IMR-90 (cell line): ENCODE data around the gene PRKAG2. TPM values are rescaled to one million over a fixed set of nuclear protein-coding genes. Genes with fewer than 3 reads are reported as not detected.

ENCODE experiments used
- ATAC-seq: fragments of 200-7000 bp; cut with Tn5 transposase; 2 replicates; pipeline ENCODE4 v1.9.1; 2020; ENCODE audit warnings: low read depth, mild to moderate bottlenecking, moderate library complexity
- BruUV-seq: library from RNA; stranded (reverse); fragments of 400-500 nt; replicated peaks from 2 replicates; lab custom pipeline; 2021; lab: Mats Ljungman, UMichigan
- CTCF ChIA-PET: fragments of 300-600 bp; formaldehyde crosslinking; extraction: SDS; loops from one replicate; lab custom pipeline; 2021; ENCODE audit warnings: antibody characterized with exemption; lab: Yijun Ruan, JAX
- POLR2A ChIA-PET: fragments of 300-600 bp; sonication (Branson Sonifier 250); formaldehyde crosslinking; loops from one replicate; lab custom pipeline; 2022; ENCODE audit warnings: antibody characterized with exemption; ENCODE audit not compliant: unreplicated experiment; lab: Charles Lee
- DNase-seq: peaks from one replicate; pipeline ENCODE4 v3.0.0; 2013
- H2AFZ ChIP-seq: replicated peaks from 2 replicates; pipeline ENCODE3; 2013; ENCODE audit warnings: low read length, mild to moderate bottlenecking; ENCODE audit not compliant: poor library complexity
- H2AK5ac ChIP-seq: 2 replicates; pipeline ENCODE4 v1.6.1; 2013; ENCODE audit warnings: low read depth, low read length, inconsistent platforms
- H2AK9ac ChIP-seq: replicated peaks from 2 replicates; pipeline ENCODE3; 2013; ENCODE audit warnings: mild to moderate bottlenecking, low read depth, low read length, moderate library complexity; ENCODE audit not compliant: poor library complexity
- H2BK120ac ChIP-seq: 2 replicates; pipeline ENCODE4 v1.6.1; 2013; ENCODE audit warnings: low read depth, low read length, inconsistent platforms
- H2BK15ac ChIP-seq: 3 replicates; pipeline ENCODE4 v1.6.1; 2013; ENCODE audit warnings: low read depth, low read length, inconsistent platforms
- H2BK20ac ChIP-seq: 2 replicates; pipeline ENCODE4 v1.6.1; 2013; ENCODE audit warnings: low read depth, mild to moderate bottlenecking, inconsistent platforms, low read length, moderate library complexity
- H2BK5ac ChIP-seq: 2 replicates; pipeline ENCODE4 v1.6.1; 2013; ENCODE audit warnings: mild to moderate bottlenecking, low read depth, low read length, inconsistent platforms; ENCODE audit not compliant: poor library complexity, severe bottlenecking
- H3K14ac ChIP-seq: replicated peaks from 2 replicates; pipeline ENCODE4 v1.6.1; 2013; ENCODE audit warnings: low read depth, low read length, inconsistent platforms
- H3K18ac ChIP-seq: 2 replicates; pipeline ENCODE4 v1.6.1; 2013; ENCODE audit warnings: low read depth, low read length, control low read depth
- H3K23ac ChIP-seq: 2 replicates; pipeline ENCODE4 v1.6.1; 2013; ENCODE audit warnings: low read depth, low read length, inconsistent platforms
- H3K27ac ChIP-seq: 2 replicates; pipeline ENCODE4 v1.5.1; 2013; ENCODE audit warnings: mild to moderate bottlenecking, control low read depth, low read length; ENCODE audit not compliant: insufficient read depth
- H3K27me3 ChIP-seq: 2 replicates; pipeline ENCODE4 v1.6.1; 2013; ENCODE audit warnings: low read length; ENCODE audit not compliant: control insufficient read depth, insufficient read depth
- H3K36me3 ChIP-seq: 2 replicates; pipeline ENCODE4 v1.6.1; 2013; ENCODE audit warnings: low read length, mixed read lengths; ENCODE audit not compliant: control insufficient read depth, insufficient read depth
- H3K4ac ChIP-seq: 2 replicates; pipeline ENCODE4 v1.6.1; 2013; ENCODE audit warnings: low read depth, low read length, inconsistent platforms
- H3K4me1 ChIP-seq: 2 replicates; pipeline ENCODE4 v1.6.1; 2013; ENCODE audit warnings: low read length, mixed read lengths; ENCODE audit not compliant: control insufficient read depth, insufficient read depth
- H3K4me2 ChIP-seq: 2 replicates; pipeline ENCODE4 v1.6.1; 2013; ENCODE audit warnings: low read depth, mild to moderate bottlenecking, control low read depth, low read length, moderate library complexity
- H3K4me3 ChIP-seq: 2 replicates; pipeline ENCODE4 v1.5.1; 2013; ENCODE audit warnings: low read depth, mild to moderate bottlenecking, control low read depth, low read length, moderate library complexity; ENCODE audit not compliant: insufficient read depth
- H3K56ac ChIP-seq: 2 replicates; pipeline ENCODE4 v1.6.1; 2013; ENCODE audit warnings: low read length, inconsistent platforms; ENCODE audit not compliant: insufficient read depth; ENCODE audit errors: extremely low read depth
- H3K79me1 ChIP-seq, 2 experiments: 2 replicates each; pipeline ENCODE4 v1.6.1; 2013; ENCODE audit warnings: low read length in 2 of 2, inconsistent platforms in 1 of 2, low read depth in 1 of 2
- H3K9ac ChIP-seq: 2 replicates; pipeline ENCODE4 v1.6.1; 2013; ENCODE audit warnings: low read depth, low read length, control low read depth
- H3K9me1 ChIP-seq: 2 replicates; pipeline ENCODE4 v1.6.1; 2013; ENCODE audit warnings: low read length, inconsistent platforms; ENCODE audit not compliant: insufficient read depth
- H3K9me3 ChIP-seq: 2 replicates; pipeline ENCODE4 v1.6.1; 2013; ENCODE audit warnings: low read length; ENCODE audit not compliant: control insufficient read depth, insufficient read depth
- H4K20me1 ChIP-seq: 2 replicates; pipeline ENCODE4 v1.6.1; 2013; ENCODE audit warnings: low read length, inconsistent platforms; ENCODE audit not compliant: insufficient read depth
- H4K5ac ChIP-seq: 2 replicates; pipeline ENCODE4 v1.6.1; 2013; ENCODE audit warnings: mild to moderate bottlenecking, low read depth, low read length, control low read depth
- H4K8ac ChIP-seq, 2 experiments: 2 replicates each; pipeline ENCODE4 v1.6.1; 2013; ENCODE audit warnings: low read depth in 2 of 2, low read length in 2 of 2, control low read depth in 1 of 2, inconsistent platforms in 1 of 2
- H4K91ac ChIP-seq: 2 replicates; pipeline ENCODE4 v1.6.1; 2013; ENCODE audit warnings: low read depth, low read length, inconsistent platforms; ENCODE audit not compliant: insufficient read depth
- BHLHE40 ChIP-seq: fragments of 150-350 bp; IDR thresholded peaks from 2 replicates; pipeline ENCODE4 v1.6.1; 2016; ENCODE audit warnings: mild to moderate bottlenecking, low read depth, low read length
- CEBPB ChIP-seq: IDR thresholded peaks from 2 replicates; pipeline ENCODE4 v1.6.1; 2012; ENCODE audit warnings: low read depth, low read length, improper control_type of control experiment
- FOS ChIP-seq: fragments of 150-350 bp; IDR thresholded peaks from 2 replicates; pipeline ENCODE4 v1.6.1; 2016; ENCODE audit warnings: low read depth, low read length
- MAZ ChIP-seq: IDR thresholded peaks from 2 replicates; pipeline ENCODE4 v1.6.1; 2012; ENCODE audit warnings: low read depth, mild to moderate bottlenecking, low read length, improper control_type of control experiment, moderate library complexity, borderline replicate concordance
- NFE2L2 ChIP-seq: fragments of 150-350 bp; IDR thresholded peaks from 2 replicates; pipeline ENCODE4 v1.6.1; 2016; ENCODE audit warnings: low read depth, mild to moderate bottlenecking, low read length
- POLR2A ChIP-seq: IDR thresholded peaks from 2 replicates; pipeline ENCODE4 v1.6.1; 2012; ENCODE audit warnings: mild to moderate bottlenecking, low read depth, low read length
- RCOR1 ChIP-seq: IDR thresholded peaks from 2 replicates; pipeline ENCODE4 v1.6.1; 2012; ENCODE audit warnings: mild to moderate bottlenecking, low read length, improper control_type of control experiment; ENCODE audit not compliant: insufficient replicate concordance
- RFX5 ChIP-seq: IDR thresholded peaks from 2 replicates; pipeline ENCODE4 v1.8.0; 2012; ENCODE audit warnings: low read depth, mild to moderate bottlenecking, low read length, moderate library complexity
- SMC3 ChIP-seq: fragments of 150-350 bp; IDR thresholded peaks from 2 replicates; pipeline ENCODE4 v1.6.1; 2016; ENCODE audit warnings: low read depth, mild to moderate bottlenecking, antibody characterized with exemption, low read length, moderate library complexity
- WGBS, 2 experiments: methylation state at CpG; one replicate each; pipeline versions ENCODE4 v1.1.5 to v1.1.7; 2013; ENCODE audit warnings: missing lambda C conversion rate in 2 of 2; ENCODE audit not compliant: insufficient read length in 1 of 2; ENCODE audit errors: extremely low coverage in 2 of 2; 5-methylcytosine and 5-hydroxymethylcytosine counted together
- dilution Hi-C: fragments of 300-500 bp; cut with HindIII; formaldehyde crosslinking; loops from one replicate; pipeline ENCODE4 v1.14.3; 2018; ENCODE audit warnings: low sequenced_read_pairs; ENCODE audit not compliant: unreplicated experiment
- in situ Hi-C: fragments of 300-500 bp; cut with MboI; formaldehyde crosslinking; loops from 3 replicates; pipeline ENCODE4 v1.14.3; 2019; ENCODE audit warnings: low sequenced_read_pairs, inconsistent platforms, mixed read lengths
- intact Hi-C: fragments of 100-400 bp; cut with micrococcal nuclease; formaldehyde crosslinking; loops from 2 replicates; pipeline ENCODE4 v1.10.0; 2022
- polyA plus RNA-seq, 3 experiments: library from polyadenylated mRNA; depleted of rRNA; stranded (reverse); fragments of >200 nt; gene quantifications; 2 replicates each; pipeline ENCODE4 v1.2.3, GENCODE V29; 2012; ENCODE audit warnings: low replicate concordance in 1 of 3
- total RNA-seq: library from RNA; depleted of rRNA; stranded (reverse); fragments of >200 nt; gene quantifications from 2 replicates; pipeline ENCODE4 v1.2.3, GENCODE V29; 2012
- TF ChIP-seq, protein P1 (sequence below): fragments of 150-350 bp; IDR thresholded peaks from 2 replicates; pipeline ENCODE4 v1.6.1; 2017; ENCODE audit warnings: mild to moderate bottlenecking, antibody characterized with exemption, low read length, low read depth
- TF ChIP-seq, protein P2 (sequence below): conservative IDR thresholded peaks from 2 replicates; pipeline ENCODE4 v1.5.1; 2012; ENCODE audit warnings: mild to moderate bottlenecking, low read depth, low read length, improper control_type of control experiment
- TF ChIP-seq, protein P3 (sequence below): fragments of 150-350 bp; IDR thresholded peaks from 2 replicates; pipeline ENCODE4 v1.6.1; 2016; ENCODE audit warnings: low read depth, mild to moderate bottlenecking, low read length, moderate library complexity, borderline replicate concordance

The PRKAG2 gene
- total and polyA plus RNA-seq, 2 of the 4 experiments (the other 2 are of a cell fraction), result 15.4 to 21.6 TPM

DNA sequence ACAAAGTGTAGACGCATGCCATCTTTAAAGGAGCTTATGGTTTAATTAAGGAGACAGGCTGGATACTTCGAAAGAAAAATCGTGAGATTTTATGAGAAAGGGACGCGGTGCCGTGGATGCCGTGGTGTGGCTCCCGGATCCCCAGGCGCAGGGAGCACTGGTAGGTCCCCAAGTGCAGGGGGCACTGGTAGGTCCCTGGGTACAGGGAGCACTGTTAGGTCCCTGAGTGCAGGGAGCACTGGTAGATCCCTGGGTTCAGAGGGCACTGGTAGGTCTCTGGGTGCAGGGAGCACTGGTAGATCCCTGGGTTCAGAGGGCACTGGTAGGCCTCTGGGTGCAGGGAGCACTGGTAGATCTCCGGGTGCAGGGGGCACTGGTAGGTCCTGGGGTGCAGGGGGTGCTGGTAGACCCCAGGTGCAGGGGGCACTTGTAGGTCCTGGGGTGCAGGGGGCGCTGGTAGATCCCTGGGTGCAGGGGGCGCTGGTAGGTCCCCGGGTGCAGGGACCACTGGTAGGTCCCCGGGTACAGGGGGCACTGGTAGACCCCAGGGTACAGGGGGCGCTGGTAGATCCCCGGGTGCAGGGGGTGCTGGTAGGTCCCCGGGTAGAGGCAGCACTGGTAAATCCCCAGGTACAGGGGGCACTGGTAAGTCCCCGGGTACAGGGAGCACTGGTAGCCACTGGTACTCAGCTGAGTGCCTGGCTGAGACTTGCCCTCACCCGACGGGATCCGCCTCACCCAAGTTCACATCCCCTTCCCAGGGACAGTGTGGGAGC lies 14.1 kb downstream of the PRKAG2 start:
- H3K4me1 ChIP-seq, result no peaks in the 10 kb centered on the region; the same call in 1 of the 2 replicates
- WGBS, 2 experiments, result 76% methylated on average over 14 of the region's 21 CpGs; no CpG with 5 or more reads in 1 of the 2 experiments
- no peaks in the 10 kb centered on the region for H3K9me3 ChIP-seq
- ATAC-seq, result no peak
- no TSS peak for BruUV-seq
- intact Hi-C loops (no loop called here), in situ Hi-C loops (no loop called here), dilution Hi-C loops (no loop called here)
- H3K4me2 ChIP-seq, result no peak overlapping the region
- H2BK5ac ChIP-seq, result no peak overlapping the region
- DNase-seq, result no peak
- H3K27me3 ChIP-seq, result peaks cover 26% of the 10 kb centered on the region
- no peaks in the 10 kb centered on the region for H4K20me1 ChIP-seq
- no peak overlapping the region for H2AK5ac ChIP-seq
- no peak overlapping the region for H4K5ac ChIP-seq
- H3K4ac ChIP-seq, result no peak overlapping the region
- no peaks in the 10 kb centered on the region for H3K36me3 ChIP-seq
- H3K9me1 ChIP-seq, result no peaks in the 10 kb centered on the region
- H3K9ac ChIP-seq, result no peak overlapping the region
- POLR2A ChIA-PET, result no interaction called here
- H2AFZ ChIP-seq, result no peak overlapping the region
- no peaks in the 10 kb centered on the region for H3K79me1 ChIP-seq
- H4K91ac ChIP-seq, result no peak overlapping the region
- no peak overlapping the region for H4K8ac ChIP-seq
- H3K4me3 ChIP-seq, result no peak overlapping the region
- H2AK9ac ChIP-seq, result no peak overlapping the region
- no peak overlapping the region for H2BK20ac ChIP-seq
- H2BK15ac ChIP-seq, result no peak overlapping the region
- no peak overlapping the region for H3K14ac ChIP-seq
- H3K18ac ChIP-seq, result no peak overlapping the region
- CTCF ChIA-PET, result no interaction called here
- no peak overlapping the region for H2BK120ac ChIP-seq
- no peak overlapping the region for H3K56ac ChIP-seq
- H3K27ac ChIP-seq, result no peak overlapping the region
- TF ChIP-seq CEBPB (no peak), NFE2L2 (no peak), RCOR1 (no peak), POLR2A (no peak), FOS (no peak), MAZ (no peak), BHLHE40 (no peak), RFX5 (no peak), SMC3 (no peak)
- TF ChIP-seq, protein P1, sequence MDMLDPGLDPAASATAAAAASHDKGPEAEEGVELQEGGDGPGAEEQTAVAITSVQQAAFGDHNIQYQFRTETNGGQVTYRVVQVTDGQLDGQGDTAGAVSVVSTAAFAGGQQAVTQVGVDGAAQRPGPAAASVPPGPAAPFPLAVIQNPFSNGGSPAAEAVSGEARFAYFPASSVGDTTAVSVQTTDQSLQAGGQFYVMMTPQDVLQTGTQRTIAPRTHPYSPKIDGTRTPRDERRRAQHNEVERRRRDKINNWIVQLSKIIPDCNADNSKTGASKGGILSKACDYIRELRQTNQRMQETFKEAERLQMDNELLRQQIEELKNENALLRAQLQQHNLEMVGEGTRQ, result no peak
- TF ChIP-seq, protein P2, sequence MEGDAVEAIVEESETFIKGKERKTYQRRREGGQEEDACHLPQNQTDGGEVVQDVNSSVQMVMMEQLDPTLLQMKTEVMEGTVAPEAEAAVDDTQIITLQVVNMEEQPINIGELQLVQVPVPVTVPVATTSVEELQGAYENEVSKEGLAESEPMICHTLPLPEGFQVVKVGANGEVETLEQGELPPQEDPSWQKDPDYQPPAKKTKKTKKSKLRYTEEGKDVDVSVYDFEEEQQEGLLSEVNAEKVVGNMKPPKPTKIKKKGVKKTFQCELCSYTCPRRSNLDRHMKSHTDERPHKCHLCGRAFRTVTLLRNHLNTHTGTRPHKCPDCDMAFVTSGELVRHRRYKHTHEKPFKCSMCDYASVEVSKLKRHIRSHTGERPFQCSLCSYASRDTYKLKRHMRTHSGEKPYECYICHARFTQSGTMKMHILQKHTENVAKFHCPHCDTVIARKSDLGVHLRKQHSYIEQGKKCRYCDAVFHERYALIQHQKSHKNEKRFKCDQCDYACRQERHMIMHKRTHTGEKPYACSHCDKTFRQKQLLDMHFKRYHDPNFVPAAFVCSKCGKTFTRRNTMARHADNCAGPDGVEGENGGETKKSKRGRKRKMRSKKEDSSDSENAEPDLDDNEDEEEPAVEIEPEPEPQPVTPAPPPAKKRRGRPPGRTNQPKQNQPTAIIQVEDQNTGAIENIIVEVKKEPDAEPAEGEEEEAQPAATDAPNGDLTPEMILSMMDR, result no peak
- TF ChIP-seq, protein P3, sequence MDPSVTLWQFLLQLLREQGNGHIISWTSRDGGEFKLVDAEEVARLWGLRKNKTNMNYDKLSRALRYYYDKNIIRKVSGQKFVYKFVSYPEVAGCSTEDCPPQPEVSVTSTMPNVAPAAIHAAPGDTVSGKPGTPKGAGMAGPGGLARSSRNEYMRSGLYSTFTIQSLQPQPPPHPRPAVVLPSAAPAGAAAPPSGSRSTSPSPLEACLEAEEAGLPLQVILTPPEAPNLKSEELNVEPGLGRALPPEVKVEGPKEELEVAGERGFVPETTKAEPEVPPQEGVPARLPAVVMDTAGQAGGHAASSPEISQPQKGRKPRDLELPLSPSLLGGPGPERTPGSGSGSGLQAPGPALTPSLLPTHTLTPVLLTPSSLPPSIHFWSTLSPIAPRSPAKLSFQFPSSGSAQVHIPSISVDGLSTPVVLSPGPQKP, result no peak
- H3K23ac ChIP-seq, result no peak overlapping the region
